HepG2 (cell line): Measurements from ENCODE around the gene GALNT11. TPM values are rescaled to one million over a fixed set of nuclear protein-coding genes. Genes with fewer than 3 reads are reported as not detected.

Experiments
- ATAC-seq: fragments of 200-7000 bp; cut with Tn5 transposase; 3 replicates; pipeline ENCODE4 v1.9.1; 2020; ENCODE audit warnings: mild to moderate bottlenecking, moderate library complexity
- Bru-seq: library from RNA; stranded (reverse); fragments of 400-500 nt; gene quantifications from one replicate; lab custom pipeline; 2021; lab: Mats Ljungman, UMichigan
- BruChase-seq, 2 experiments: library from RNA; stranded (reverse); fragments of 400-500 nt; gene quantifications; one replicate each; lab custom pipeline; 2021; lab: Mats Ljungman, UMichigan
- BruUV-seq: library from RNA; stranded (reverse); fragments of 400-500 nt; replicated peaks from 2 replicates; lab custom pipeline; 2021; lab: Mats Ljungman, UMichigan
- CTCF ChIA-PET: fragments of 300-600 bp; formaldehyde crosslinking; extraction: SDS; loops from one replicate; lab custom pipeline; 2021; ENCODE audit warnings: low total read pairs, inconsistent platforms, low intra/inter-chr PET ratio; lab: Yijun Ruan, JAX
- POLR2A ChIA-PET: fragments of 350-600 bp; sonication (Branson Sonifier 250); formaldehyde crosslinking; loops from one replicate; lab custom pipeline; 2020; ENCODE audit warnings: antibody characterized with exemption, inconsistent platforms; lab: Yijun Ruan, JAX
- DNase-seq: peaks from one replicate; pipeline ENCODE4 v3.0.0-alpha.2; 2015; ENCODE audit warnings: low spot score
- FAIRE-seq: peaks from 3 replicates; lab custom pipeline; 2011; peaks lifted over from hg19 to GRCh38; lab: Jason Lieb, UNC
- H2AFZ ChIP-seq: one replicate; pipeline ENCODE4 v1.6.1; 2011; ENCODE audit warnings: low read length, inconsistent platforms
- H3K27ac ChIP-seq: fragments of 300-600 bp; 3 replicates; pipeline ENCODE4 v1.8.0; 2011; ENCODE audit warnings: mixed run types, mild to moderate bottlenecking, mixed read lengths, low read length, inconsistent platforms; ENCODE audit not compliant: insufficient read depth; ENCODE audit errors: extremely low read length
- H3K27me3 ChIP-seq, 2 experiments: fragments of 200-600 bp in 1 of 2; 2 replicates in 1 of 2; 3 replicates in 1 of 2; pipeline versions ENCODE4 v1.6.0 to v1.8.0; 2011; ENCODE audit warnings: low read length in 2 of 2, mild to moderate bottlenecking in 2 of 2, moderate library complexity in 2 of 2, inconsistent platforms in 1 of 2; ENCODE audit not compliant: insufficient read depth in 2 of 2, control insufficient read depth in 1 of 2
- H3K36me3 ChIP-seq, 2 experiments: fragments of 200-600 bp in 1 of 2; replicated peaks in 1 of 2; 2 replicates in 1 of 2; 3 replicates in 1 of 2; pipeline versions ENCODE4 v1.5.1 to v1.8.0; 2011; ENCODE audit warnings: low read length in 2 of 2, inconsistent platforms in 1 of 2; ENCODE audit not compliant: insufficient read depth in 2 of 2, control insufficient read depth in 1 of 2
- H3K4me1 ChIP-seq: 2 replicates; pipeline ENCODE4 v1.5.1; 2012; ENCODE audit warnings: low read length, inconsistent platforms; ENCODE audit not compliant: insufficient read depth
- H3K4me2 ChIP-seq: 2 replicates; pipeline ENCODE4 v1.6.0; 2011; ENCODE audit warnings: low read depth, low read length, inconsistent platforms
- H3K4me3 ChIP-seq, 3 experiments: fragments of 200-600 bp in 1 of 3; sonication (generic), shearing (Covaris generic) in 1 of 3; replicated peaks in 1 of 3; 2 replicates each; pipeline ENCODE4 v1.5.1; 2011 to 2016; ENCODE audit warnings: low read length in 3 of 3, inconsistent platforms in 2 of 3, low read depth in 2 of 3, mild to moderate bottlenecking in 2 of 3, control low read depth in 1 of 3, mixed read lengths in 1 of 3; ENCODE audit not compliant: insufficient read depth in 1 of 3
- H3K79me2 ChIP-seq: one replicate; pipeline ENCODE4 v1.6.1; 2011; ENCODE audit warnings: low read length, inconsistent platforms; ENCODE audit not compliant: insufficient read depth
- H3K9ac ChIP-seq: 2 replicates; pipeline ENCODE4 v1.6.0; 2011; ENCODE audit warnings: mild to moderate bottlenecking, low read depth, low read length, inconsistent platforms; ENCODE audit not compliant: insufficient read depth
- H3K9me3 ChIP-seq: 2 replicates; pipeline ENCODE4 v1.5.1; 2012; ENCODE audit warnings: mild to moderate bottlenecking, low read length
- H4K20me1 ChIP-seq: 2 replicates; pipeline ENCODE4 v1.6.0; 2011; ENCODE audit warnings: inconsistent platforms, mild to moderate bottlenecking, low read length, moderate library complexity; ENCODE audit not compliant: insufficient read depth
- GLMP ChIP-seq: sonication (generic); formaldehyde crosslinking; IDR thresholded peaks from 2 replicates; pipeline ENCODE4 v1.9.0; 2021; ENCODE audit warnings: missing genetic modification reagents, mild to moderate bottlenecking, borderline replicate concordance
- KDM6A ChIP-seq: IDR thresholded peaks from 2 replicates; pipeline ENCODE4 v1.6.1; 2016; ENCODE audit warnings: low read depth
- MYPOP ChIP-seq: sonication (generic); formaldehyde crosslinking; IDR thresholded peaks from 2 replicates; pipeline ENCODE4 v1.8.1; 2023; ENCODE audit warnings: mild to moderate bottlenecking, moderate library complexity, missing genetic modification reagents
- RFX5 ChIP-seq: IDR thresholded peaks from 2 replicates; pipeline ENCODE4 v1.6.1; 2011; ENCODE audit warnings: low read depth, low read length, improper control_type of control experiment
- RFXAP ChIP-seq: sonication (generic); formaldehyde crosslinking; IDR thresholded peaks from 2 replicates; pipeline ENCODE4 v1.4.0; 2020; ENCODE audit warnings: missing genetic modification reagents, borderline replicate concordance
- RNF2 ChIP-seq: fragments of 450-650 bp; conservative IDR thresholded peaks from 2 replicates; pipeline ENCODE4 v1.6.1; 2016; ENCODE audit warnings: low read depth
- RXRA ChIP-seq: sonication (generic); formaldehyde crosslinking; IDR thresholded peaks from 2 replicates; pipeline ENCODE4 v1.5.1; 2020; ENCODE audit warnings: missing genetic modification reagents
- TCF7 ChIP-seq: sonication (generic); IDR thresholded peaks from 2 replicates; pipeline ENCODE4 v1.6.1; 2016; ENCODE audit warnings: antibody characterized with exemption, low read depth
- ZBTB14 ChIP-seq: sonication (generic); formaldehyde crosslinking; IDR thresholded peaks from 2 replicates; pipeline ENCODE4 v1.4.0; 2020; ENCODE audit warnings: missing genetic modification reagents
- ZMYM3 ChIP-seq: sonication (generic); formaldehyde crosslinking; IDR thresholded peaks from 2 replicates; pipeline ENCODE4 v1.5.1; 2020; ENCODE audit warnings: mild to moderate bottlenecking, missing genetic modification reagents
- ZNF274 ChIP-seq: sonication (generic); formaldehyde crosslinking; IDR thresholded peaks from 2 replicates; pipeline ENCODE4 v1.5.1; 2020; ENCODE audit warnings: mild to moderate bottlenecking, missing genetic modification reagents
- ZNF367 ChIP-seq: sonication (generic); formaldehyde crosslinking; IDR thresholded peaks from 2 replicates; pipeline ENCODE4 v1.4.0; 2020; ENCODE audit warnings: missing genetic modification reagents, borderline replicate concordance
- ZNF577 ChIP-seq: sonication (generic); formaldehyde crosslinking; IDR thresholded peaks from 2 replicates; pipeline ENCODE4 v1.4.0; 2020; ENCODE audit warnings: mild to moderate bottlenecking, low read depth, missing genetic modification reagents, borderline replicate concordance
- ZNF724P ChIP-seq: sonication (generic); formaldehyde crosslinking; IDR thresholded peaks from 2 replicates; pipeline ENCODE4 v1.8.0; 2022; ENCODE audit warnings: missing genetic modification reagents, borderline replicate concordance
- WGBS: methylation state at CpG from one replicate; pipeline ENCODE4 v1.1.6; 2017; ENCODE audit warnings: low lambda C conversion rate; 5-methylcytosine and 5-hydroxymethylcytosine counted together
- in situ Hi-C: cut with HindIII; loops from 2 replicates; pipeline ENCODE4 v1.10.0; 2017; ENCODE audit warnings: low pct_unique_long_range_greater_than_20kb; ENCODE audit not compliant: extremely low pct_ligation_motif_present
- intact Hi-C: fragments of 100-400 bp; cut with micrococcal nuclease; formaldehyde crosslinking; loops from one replicate; pipeline ENCODE4 v1.10.0; 2022; ENCODE audit not compliant: unreplicated experiment
- long read RNA-seq, 2 experiments: library from RNA in 1 of 2; library from polyadenylated mRNA in 1 of 2; stranded (forward) in 1 of 2; unstranded in 1 of 2; transcript quantifications; one replicate each; pipeline ENCODE4 v2.0.0, GENCODE V29; 2019 to 2022
- polyA minus RNA-seq, 3 experiments: library from RNA; depleted of rRNA, polyadenylated mRNA; stranded (reverse); fragments of >200 nt; gene quantifications; 2 replicates each; pipeline ENCODE4 v1.2.3, GENCODE V29; 2011; ENCODE audit warnings: low replicate concordance in 1 of 3
- polyA plus RNA-seq, 8 experiments: library from polyadenylated mRNA; depleted of rRNA in 3 of 8; stranded (reverse) in 7 of 8; unstranded in 1 of 8; fragments of >200 nt; fragmentation: Illumina TruSeq in 4 of 8; extraction: Trizol in 4 of 8; gene quantifications; 2 replicates each; pipeline versions ENCODE4 v1.2.1 to v1.2.3, GENCODE V29; 2011 to 2016; ENCODE audit warnings: low read depth in 4 of 8, missing spikeins in 1 of 8, mixed read lengths in 1 of 8; ENCODE audit not compliant: insufficient read depth in 1 of 8
- total RNA-seq, 5 experiments: library from RNA; depleted of rRNA; stranded (reverse); fragments of >200 nt; fragmentation: Illumina TruSeq; extraction: Trizol; gene quantifications; 2 replicates each; pipeline ENCODE4 v1.2.3, GENCODE V29; 2016; ENCODE audit warnings: low read depth in 1 of 5

Gene GALNT11
- total RNA-seq (2016; rRNA removed; fragmentation: Illumina TruSeq; extraction: Trizol) (14.9 and 16.3 TPM in 2 replicates), polyA plus RNA-seq (2011; rRNA removed) (9.3 and 10.9 TPM in 2 replicates), polyA minus RNA-seq (2011; rRNA and poly(A)+ RNA removed; ENCODE audit: low replicate concordance) (7.7 and 13.5 TPM in 2 replicates), Bru-seq, nascent RNA (percentile 53 among the genes with signal in this experiment), BruChase-seq, experiment 1, labeled RNA remaining after a 6-hour chase (percentile 52 among the genes with signal in this experiment), BruChase-seq, experiment 2, labeled RNA remaining after a 2-hour chase (percentile 54 among the genes with signal in this experiment)
- 10.1 and 12.3 TPM in 2 replicates for total RNA-seq (2016; cell fraction: cytosol; rRNA removed; fragmentation: Illumina TruSeq; extraction: Trizol; ENCODE audit: low read depth)
- 14.1 and 16.9 TPM in 2 replicates for total RNA-seq (2016; cell fraction: insoluble cytoplasmic fraction; rRNA removed; fragmentation: Illumina TruSeq; extraction: Trizol)
- total RNA-seq (2016; cell fraction: membrane; rRNA removed; fragmentation: Illumina TruSeq; extraction: Trizol): 24.7 and 27.4 TPM in 2 replicates
- 13.8 and 14.1 TPM in 2 replicates for total RNA-seq (2016; cell fraction: nucleus; rRNA removed; fragmentation: Illumina TruSeq; extraction: Trizol)
- 8.1 and 13.6 TPM in 2 replicates for polyA plus RNA-seq (2011; cell fraction: cytosol; rRNA removed)
- polyA plus RNA-seq (2011; cell fraction: nucleus; rRNA removed): 7.5 and 10.1 TPM in 2 replicates
- polyA plus RNA-seq (2012): 5.6 and 7.3 TPM in 2 replicates
- 10.6 and 12.0 TPM in 2 replicates for polyA plus RNA-seq (2016; cell fraction: cytosol; fragmentation: Illumina TruSeq; extraction: Trizol; ENCODE audit: low read depth)
- polyA plus RNA-seq (2016; cell fraction: insoluble cytoplasmic fraction; fragmentation: Illumina TruSeq; extraction: Trizol; ENCODE audit: low read depth): 14.6 and 14.7 TPM in 2 replicates
- polyA plus RNA-seq (2016; cell fraction: membrane; fragmentation: Illumina TruSeq; extraction: Trizol; ENCODE audit: low read depth): 19.7 and 21.0 TPM in 2 replicates
- 16.7 and 19.1 TPM in 2 replicates for polyA plus RNA-seq (2016; cell fraction: nucleus; fragmentation: Illumina TruSeq; extraction: Trizol; ENCODE audit: insufficient read depth, low read depth)
- polyA minus RNA-seq (2011; cell fraction: cytosol; rRNA and poly(A)+ RNA removed): 6.1 and 7.0 TPM in 2 replicates
- polyA minus RNA-seq (2011; cell fraction: nucleus; rRNA and poly(A)+ RNA removed): 8.2 and 12.4 TPM in 2 replicates
- long read RNA-seq, experiment 1, transcript GALNT11-205 (12 exons, 2,727 nt): major isoform, 7 of 24 reads
- long read RNA-seq, experiment 1, partial matches to known transcripts: 5 of 24 reads
- long read RNA-seq, experiment 1, other reads (novel, unspliced or antisense): 12 of 24 reads
- long read RNA-seq, experiment 2, partial matches to known transcripts: 1 of 6 reads
- long read RNA-seq, experiment 2, other reads (novel, unspliced or antisense): 2 of 6 reads

- H4K20me1 ChIP-seq: no peaks in the 10 kb centered on the region
- 14% methylated on average over 10 of the region's 84 CpGs for WGBS
- H3K9ac ChIP-seq: peak within 1 kb of the TSS; percentile 69
- H3K4me2 ChIP-seq: peak within 1 kb of the TSS; percentile 77
- peak within 1 kb of the TSS; percentile 31 for H2AFZ ChIP-seq
- CTCF ChIA-PET: interaction anchor here (0.9 kb wide), 1 partner anchor 120 kb away, joined by 3 read pairs; no protein-coding TSS in a partner anchor
- in situ Hi-C loops: no loop called here
- no peaks in the 10 kb centered on the region for H3K9me3 ChIP-seq
- FAIRE-seq: no peak
- no peaks in the 10 kb centered on the region for H3K36me3 ChIP-seq
- BruUV-seq: TSS peak; percentile 84
- no peaks in the 10 kb centered on the region for H3K79me2 ChIP-seq
- peaks cover 23% of the 10 kb centered on the region for H3K4me1 ChIP-seq
- POLR2A ChIA-PET: no interaction called here
- peak; percentile 44 for DNase-seq
- peaks cover 0 to 8% of the 10 kb centered on the region in 2 experiments; a peak in 2 of 5 replicates for H3K27me3 ChIP-seq
- intact Hi-C loops: no loop called here
- ATAC-seq: peak; percentile 99
- peak within 1 kb of the TSS; percentile 67 to 86 (median 73); a peak in 5 of 6 replicates for H3K4me3 ChIP-seq
- no peak within 1 kb of the TSS for H3K27ac ChIP-seq
- TF ChIP-seq KDM6A (CRISPR knock-in tag) (no peak), ZNF577 (CRISPR knock-in tag) (no peak), RFXAP (0 out of 2 replicates have a peak, but pooled peaks have one; percentile 25), ZNF724P (CRISPR knock-in tag) (no peak; the same call in 1 of the 2 replicates), RFX5 (0 out of 2 replicates have a peak, but pooled peaks have one; percentile 21), RNF2 (peak; percentile 83), ZNF367 (CRISPR knock-in tag) (no peak), ZBTB14 (CRISPR knock-in tag) (peak; percentile 45; the same call in 1 of the 2 replicates), RXRA (0 out of 2 replicates have a peak, but pooled peaks have one; percentile 15), ZMYM3 (CRISPR knock-in tag) (peak; percentile 77), MYPOP (CRISPR knock-in tag) (peak; percentile 92), ZNF274 (CRISPR knock-in tag) (peak; percentile 19; the same call in 1 of the 2 replicates), GLMP (no peak), TCF7 (no peak)
Measured at GRCh38 chr7:152025077-152025936, at the start of gene GALNT11. TSS of gene GALNT11 (plus strand) at chr7:152025674. CDS start at chr7:152094228, 68,554 bp downstream.
